Common myeloid progenitor, CD34-positive (primary cell): ENCODE data around the gene KLK1.
"Not testable (repeated sequence)": the region's sequence is repeated elsewhere in the genome, so short reads cannot be mapped to it uniquely, and the experiment has no call there.

Experiments
- CTCF ChIA-PET: fragments of 350-600 bp; sonication (Branson Sonifier 250); formaldehyde crosslinking; loops from one replicate; lab custom pipeline; 2021; ENCODE audit warnings: antibody characterized with exemption; lab: Charles Lee
- POLR2A ChIA-PET: fragments of 350-600 bp; sonication (Branson Sonifier 250); formaldehyde crosslinking; loops from one replicate; lab custom pipeline; 2021; ENCODE audit warnings: antibody characterized with exemption; lab: Charles Lee
- DNase-seq, 3 donors: peaks; one replicate each; pipeline versions ENCODE4 v3.0.0 to v3.0.0-alpha.2; 2013
- H3K27ac ChIP-seq, 2 experiments: 1 replicate in 1 of 2; 2 replicates in 1 of 2; pipeline ENCODE4 v1.7.0; 2013; ENCODE audit warnings: inconsistent platforms in 2 of 2, low read length in 2 of 2, mild to moderate bottlenecking in 2 of 2, low read depth in 1 of 2, moderate library complexity in 1 of 2; ENCODE audit not compliant: severe bottlenecking in 2 of 2, insufficient read depth in 1 of 2, poor library complexity in 1 of 2
- H3K27me3 ChIP-seq, 5 experiments: replicated peaks in 2 of 5; 1 replicate in 3 of 5; 2 replicates in 2 of 5; pipeline versions ENCODE4 v1.6.1 to v1.7.0; 2013; ENCODE audit warnings: low read length in 4 of 5, mild to moderate bottlenecking in 2 of 5, moderate library complexity in 2 of 5, inconsistent platforms in 1 of 5; ENCODE audit not compliant: insufficient read depth in 5 of 5, control insufficient read depth in 4 of 5
- H3K36me3 ChIP-seq, 4 experiments: 1 replicate in 2 of 4; 2 replicates in 2 of 4; pipeline versions ENCODE4 v1.6.1 to v1.7.0; 2013; ENCODE audit warnings: low read length in 3 of 4, control low read depth in 1 of 4, mild to moderate bottlenecking in 1 of 4; ENCODE audit not compliant: control insufficient read depth in 4 of 4, insufficient read depth in 4 of 4
- H3K4me1 ChIP-seq, 4 experiments: 1 replicate in 3 of 4; 2 replicates in 1 of 4; pipeline versions ENCODE4 v1.6.1 to v1.7.1; 2013; ENCODE audit warnings: low read length in 3 of 4, mild to moderate bottlenecking in 3 of 4, control low read depth in 1 of 4, inconsistent platforms in 1 of 4, moderate library complexity in 1 of 4; ENCODE audit not compliant: control insufficient read depth in 4 of 4, insufficient read depth in 4 of 4; ENCODE audit errors: control extremely low read depth in 1 of 4
- H3K4me3 ChIP-seq, 7 experiments: 1 replicate in 4 of 7; 2 replicates in 3 of 7; pipeline versions ENCODE4 v1.5.1 to v1.7.0; 2013; ENCODE audit warnings: mild to moderate bottlenecking in 7 of 7, low read length in 6 of 7, moderate library complexity in 6 of 7, inconsistent platforms in 2 of 7, low read depth in 2 of 7, control low read depth in 1 of 7; ENCODE audit not compliant: insufficient read depth in 4 of 7, control insufficient read depth in 1 of 7; ENCODE audit errors: extremely low read depth in 1 of 7
- H3K9me3 ChIP-seq, 5 experiments: 1 replicate in 4 of 5; 2 replicates in 1 of 5; pipeline versions ENCODE4 v1.6.1 to v1.7.1; 2013; ENCODE audit warnings: low read length in 4 of 5, mild to moderate bottlenecking in 2 of 5, inconsistent platforms in 1 of 5, low read depth in 1 of 5, moderate library complexity in 1 of 5; ENCODE audit not compliant: control insufficient read depth in 4 of 5, insufficient read depth in 2 of 5; ENCODE audit errors: control extremely low read depth in 1 of 5
- WGBS: methylation state at CpG from one replicate; pipeline ENCODE4 v1.1.5; 2013; ENCODE audit not compliant: insufficient coverage; 5-methylcytosine and 5-hydroxymethylcytosine counted together

The KLK1 gene

DNA sequence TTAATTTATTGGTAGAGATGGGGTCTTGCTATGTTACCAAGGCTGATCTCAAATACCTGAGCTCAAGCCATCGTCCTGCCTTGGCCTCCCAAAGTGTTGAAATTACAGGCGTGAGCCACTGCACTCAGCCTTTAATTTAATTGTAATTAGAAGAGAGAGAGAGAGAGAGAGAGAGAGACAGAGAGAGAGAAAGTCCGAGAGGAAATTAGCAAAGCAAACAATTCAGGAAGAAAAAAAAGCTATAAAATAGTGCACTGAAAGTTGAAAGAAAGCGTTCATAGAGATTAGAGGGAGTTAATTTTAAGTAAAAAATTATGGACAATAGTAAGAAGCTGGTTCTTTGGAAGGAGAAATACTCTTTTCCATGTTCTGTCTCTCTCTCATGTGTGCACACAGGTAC lies 46.3 kb downstream of the KLK1 start:
- POLR2A ChIA-PET = interaction anchor here (1.0 kb wide), 1 partner anchor 53 kb away, joined by 3 read pairs; no protein-coding TSS in a partner anchor
- H3K9me3 ChIP-seq = peaks cover 0 to 12% (median 0%) of the 10 kb centered on the region in 5 experiments

DNA sequence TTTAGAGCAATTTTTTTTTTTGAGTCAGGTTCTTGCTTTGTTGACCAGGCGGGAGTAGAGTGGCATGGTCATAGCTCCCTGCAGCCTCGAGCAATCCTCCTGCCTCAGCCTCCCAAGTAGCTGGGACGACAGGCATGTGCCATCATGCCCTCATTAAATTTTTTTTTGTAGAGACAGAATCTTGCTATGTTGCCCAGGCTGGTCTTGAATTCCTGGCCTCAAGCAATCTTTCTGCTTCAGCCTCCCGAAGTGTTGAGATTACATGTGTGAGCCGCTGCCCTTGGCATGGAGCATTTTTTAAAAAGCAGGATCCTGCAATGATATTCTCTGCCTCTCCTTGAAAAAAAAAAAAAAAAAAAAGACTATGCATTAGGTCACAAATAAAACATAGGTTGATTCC lies 47.5 kb downstream of the KLK1 start:
- Histone ChIP-seq H3K4me1 (peaks cover 0 to 8% (median 3%) of the 10 kb centered on the region in 4 experiments), H3K36me3 (no peaks in the 10 kb centered on the region), H3K4me3 (no peak overlapping the region), H3K27ac (no peak overlapping the region), H3K9me3 (peaks cover 0 to 12% (median 0%) of the 10 kb centered on the region in 5 experiments), H3K27me3 (peaks cover 4 to 64% (median 29%) of the 10 kb centered on the region in 5 experiments)
- POLR2A ChIA-PET = no interaction called here
- CTCF ChIA-PET = interaction anchor here (1.4 to 7.5 kb wide), 2 partner anchors 70 to 73 kb away, joined by 5 to 36 read pairs; no protein-coding TSS in a partner anchor
- WGBS = 89% methylated on average over 4 of the region's 5 CpGs
- no peak for DNase-seq

More for the DNA sequence above, 46.3 kb downstream of the KLK1 start:
- no peak for DNase-seq
- H3K36me3 ChIP-seq = no peaks in the 10 kb centered on the region
- WGBS = 20% methylated on average over 1 of the region's 4 CpGs
- H3K27me3 ChIP-seq = peaks cover 4 to 74% (median 29%) of the 10 kb centered on the region in 5 experiments
- H3K27ac ChIP-seq = no peak overlapping the region
- CTCF ChIA-PET = interaction anchor here (0.7 to 7.5 kb wide), 7 partner anchors 44 to 305 kb away, joined by 3 to 36 read pairs (median 4); partner anchors contain the start of gene CLEC11A
- H3K4me1 ChIP-seq = peaks cover 0 to 8% (median 3%) of the 10 kb centered on the region in 4 experiments
- H3K4me3 ChIP-seq = no peak overlapping the region

DNA sequence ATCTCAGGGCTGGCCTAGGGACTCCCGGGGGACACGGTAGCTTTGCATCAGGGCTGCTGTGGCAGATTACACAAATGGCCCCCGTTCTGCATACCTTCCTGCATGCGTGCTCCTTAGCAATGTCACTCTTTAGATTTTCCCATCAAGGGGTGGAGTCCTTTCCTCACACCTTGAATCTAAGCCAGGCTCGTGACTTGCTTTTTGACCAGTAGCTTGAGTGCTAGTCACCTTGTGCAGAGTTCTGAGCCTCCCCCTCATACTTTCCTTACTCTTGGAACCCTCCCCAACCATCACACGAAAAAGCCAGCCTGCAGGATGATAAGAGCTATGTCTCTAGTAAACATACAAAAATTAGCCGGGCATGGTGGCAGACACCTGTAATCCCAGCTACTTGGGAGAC lies 50.1 kb downstream of the KLK1 start:
- H3K36me3 ChIP-seq, H3K4me1 ChIP-seq, DNase-seq, H3K27ac ChIP-seq, H3K4me3 ChIP-seq: not testable (repeated sequence)
- ChIA-PET POLR2A (interaction anchor here (1.2 kb wide), 1 partner anchor 9 kb away, joined by 3 read pairs; no protein-coding TSS in a partner anchor), CTCF (interaction anchor here (0.6 to 1.5 kb wide), 2 partner anchors 9 to 51 kb away, joined by 3 read pairs; no protein-coding TSS in a partner anchor)
- 71% methylated on average over 5 of the region's 7 CpGs for WGBS
- Histone ChIP-seq H3K9me3 (peaks cover 0 to 12% (median 0%) of the 10 kb centered on the region in 5 experiments), H3K27me3 (peaks cover 0 to 37% (median 15%) of the 10 kb centered on the region in 5 experiments)

DNA sequence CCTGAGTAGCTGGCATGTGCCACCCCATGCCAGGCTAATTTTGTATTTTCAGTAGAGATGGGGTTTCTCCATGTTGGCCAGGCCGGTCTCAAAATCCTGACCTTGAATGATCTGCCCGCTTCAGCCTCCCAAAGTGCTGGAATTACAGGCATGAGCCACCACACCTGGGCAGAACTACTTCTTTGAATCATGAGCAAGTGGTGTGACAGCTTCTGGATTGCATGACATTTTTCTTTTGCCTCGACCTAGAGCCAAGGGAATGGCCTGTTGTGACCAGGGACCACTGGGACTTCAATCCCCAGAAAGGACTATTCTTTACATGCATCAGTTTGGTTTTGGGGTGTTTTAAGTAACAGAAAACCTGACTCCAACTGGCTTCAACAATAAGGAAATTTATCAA lies 50.7 kb downstream of the KLK1 start:
- WGBS = 100% methylated on average over 2 of the region's 3 CpGs
- not testable (repeated sequence) for H3K4me3 ChIP-seq, H3K36me3 ChIP-seq, H3K4me1 ChIP-seq, H3K27ac ChIP-seq, DNase-seq
- ChIA-PET POLR2A (interaction anchor here (1.2 kb wide), 1 partner anchor 10 kb away, joined by 3 read pairs; no protein-coding TSS in a partner anchor), CTCF (interaction anchor here (0.6 to 1.5 kb wide), 2 partner anchors 9 to 51 kb away, joined by 3 read pairs; no protein-coding TSS in a partner anchor)
- Histone ChIP-seq H3K9me3 (peaks cover 0 to 12% (median 0%) of the 10 kb centered on the region in 5 experiments), H3K27me3 (peaks cover 0 to 32% (median 11%) of the 10 kb centered on the region in 5 experiments)

DNA sequence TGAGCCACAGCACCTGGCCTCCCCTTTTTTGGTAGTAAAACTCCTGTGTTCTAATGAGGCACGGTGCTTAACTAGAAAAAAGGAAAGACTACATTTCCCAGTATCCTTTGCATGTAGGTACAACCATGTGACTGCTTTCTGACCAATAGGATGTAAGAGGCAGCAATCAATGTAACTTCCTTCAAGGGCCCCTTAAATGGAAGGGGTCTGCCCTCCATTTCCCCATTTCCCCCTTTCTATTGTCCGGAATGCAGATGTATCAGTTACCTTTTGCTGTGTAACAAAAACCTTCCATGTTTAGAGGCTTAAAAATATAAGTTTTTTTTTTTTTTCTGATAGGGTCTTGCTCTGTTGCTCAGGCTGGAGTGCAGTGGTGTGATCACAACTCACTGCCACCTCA lies 51.1 kb downstream of the KLK1 start:
- peaks cover 0 to 11% (median 0%) of the 10 kb centered on the region in 5 experiments for H3K9me3 ChIP-seq
- H3K36me3 ChIP-seq = no peaks in the 10 kb centered on the region
- peaks cover 0 to 28% (median 7%) of the 10 kb centered on the region in 5 experiments for H3K27me3 ChIP-seq
- ChIA-PET CTCF (no interaction called here), POLR2A (interaction anchor here (1.2 kb wide), 1 partner anchor 10 kb away, joined by 3 read pairs; no protein-coding TSS in a partner anchor)
- WGBS = 17% methylated on average over 1 of the region's 2 CpGs
- no peak overlapping the region for H3K27ac ChIP-seq
- H3K4me1 ChIP-seq = peaks cover 0 to 10% (median 2%) of the 10 kb centered on the region in 4 experiments
- no peak overlapping the region for H3K4me3 ChIP-seq
- peak; percentile 25 to 57 (median 55) for DNase-seq

DNA sequence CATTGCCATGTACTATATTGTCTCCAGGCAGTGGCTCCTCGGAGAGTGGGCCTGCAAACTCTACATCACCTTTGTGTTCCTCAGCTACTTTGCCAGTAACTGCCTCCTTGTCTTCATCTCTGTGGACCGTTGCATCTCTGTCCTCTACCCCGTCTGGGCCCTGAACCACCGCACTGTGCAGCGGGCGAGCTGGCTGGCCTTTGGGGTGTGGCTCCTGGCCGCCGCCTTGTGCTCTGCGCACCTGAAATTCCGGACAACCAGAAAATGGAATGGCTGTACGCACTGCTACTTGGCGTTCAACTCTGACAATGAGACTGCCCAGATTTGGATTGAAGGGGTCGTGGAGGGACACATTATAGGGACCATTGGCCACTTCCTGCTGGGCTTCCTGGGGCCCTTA lies 52.7 kb downstream of the KLK1 start:
- H3K9me3 ChIP-seq = peaks cover 0 to 2% (median 0%) of the 10 kb centered on the region in 5 experiments
- 98% methylated on average over 12 of the region's 13 CpGs for WGBS
- H3K27ac ChIP-seq = no peak overlapping the region
- CTCF ChIA-PET = no interaction called here
- no peak for DNase-seq
- H3K4me3 ChIP-seq = no peak overlapping the region
- H3K4me1 ChIP-seq = peaks cover 0 to 10% (median 2%) of the 10 kb centered on the region in 4 experiments
- POLR2A ChIA-PET = no interaction called here
- H3K27me3 ChIP-seq = peaks cover 0 to 13% (median 7%) of the 10 kb centered on the region in 5 experiments
- no peaks in the 10 kb centered on the region for H3K36me3 ChIP-seq

DNA sequence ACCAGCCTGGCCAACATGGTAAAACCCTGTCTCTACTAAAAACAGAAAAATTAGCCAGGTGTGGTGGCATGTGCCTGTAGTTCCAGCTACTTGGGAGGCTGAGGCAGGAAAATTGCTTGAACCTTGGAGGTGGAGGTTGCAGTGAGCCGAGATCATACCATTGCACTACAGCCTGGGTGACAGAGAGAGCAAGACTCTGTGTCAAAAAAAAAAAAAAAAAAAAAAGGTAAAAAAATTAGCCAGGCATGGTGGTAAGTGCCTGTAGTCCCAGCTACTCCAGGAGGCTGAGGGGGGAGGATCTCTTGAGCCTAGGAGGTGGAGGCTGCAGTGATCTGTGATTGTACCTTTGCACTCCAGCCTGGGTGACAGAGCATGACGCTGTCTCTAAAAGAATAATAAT lies 53.4 kb downstream of the KLK1 start, which contains the start of gene GPR32:
GPR32 (plus strand) TSS at position 301 of the 400 bp plus-strand sequence. CDS start 137 bp downstream, outside the sequence.
- H3K4me1 ChIP-seq, H3K9me3 ChIP-seq, H3K36me3 ChIP-seq, H3K4me3 ChIP-seq, DNase-seq, CTCF ChIA-PET, POLR2A ChIA-PET, H3K27ac ChIP-seq: not testable (repeated sequence)
- WGBS = no CpG with 5 or more reads among the region's 2 CpGs
- H3K27me3 ChIP-seq = peaks cover 0 to 11% (median 6%) of the 10 kb centered on the region in 5 experiments
